Measurements from ENCODE around the gene SMC3. TPM values are rescaled to one million over a fixed set of nuclear protein-coding genes. Genes with fewer than 3 reads are reported as not detected.

The SMC3 gene
- total and polyA plus RNA-seq, 2 of the 4 experiments (the other 2 are of a cell fraction), result 15.0 to 15.2 TPM

DNA sequence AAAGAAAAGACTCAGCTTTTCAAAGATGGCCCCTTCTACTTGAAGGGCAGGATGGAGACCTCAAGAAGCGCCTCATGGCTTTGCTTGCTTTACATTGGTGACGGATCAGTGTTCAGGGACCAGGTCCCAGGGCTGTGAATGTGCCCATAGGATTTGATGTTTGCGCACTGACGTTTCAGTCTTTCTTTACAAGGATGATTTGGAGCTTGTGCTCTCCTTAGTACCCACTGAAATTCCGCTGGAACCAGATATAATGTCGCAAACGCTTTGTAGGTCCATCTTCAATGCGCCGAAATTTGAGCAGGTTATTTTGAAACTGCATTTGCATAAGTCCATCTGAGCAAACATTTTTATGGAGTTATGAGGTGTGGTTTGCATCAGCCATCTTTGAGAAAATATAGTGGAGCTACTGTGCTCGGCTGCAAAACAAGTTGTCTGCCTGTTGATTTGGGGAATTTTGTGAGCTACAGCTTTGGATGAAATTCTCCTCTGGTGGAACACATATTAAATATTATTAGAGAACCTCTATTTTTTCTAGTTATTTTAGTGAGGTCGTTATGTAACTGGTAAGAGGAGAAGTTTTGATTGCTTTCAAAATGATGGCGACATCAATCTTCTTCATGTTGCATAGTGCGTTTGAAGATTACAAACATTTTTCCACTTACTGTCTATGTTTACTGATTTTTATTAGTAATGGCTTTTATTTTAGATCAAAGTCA lies 79.1 kb downstream of the SMC3 start:
- ATAC-seq (ENCODE audit: low read depth), result no peak
- H3K27me3 ChIP-seq (ENCODE audit: control insufficient read depth, insufficient read depth, low read length), result peaks cover 47% of the 10 kb centered on the region
- no TSS peak for BruUV-seq (replicated peaks)

More for the DNA sequence above, 79.1 kb downstream of the SMC3 start:
- H2BK15ac ChIP-seq (ENCODE audit: low read depth, low read length), result no peak overlapping the region
- no peak overlapping the region for H2AK5ac ChIP-seq (ENCODE audit: low read depth, low read length)
- H3K36me3 ChIP-seq (ENCODE audit: control insufficient read depth, insufficient read depth, low read length), result no peaks in the 10 kb centered on the region
- no peak overlapping the region for H3K4ac ChIP-seq (ENCODE audit: low read depth, low read length)
- H2BK120ac ChIP-seq (ENCODE audit: low read depth, low read length), result no peak overlapping the region
- H3K79me1 ChIP-seq (ENCODE audit: low read depth in 1 of 2, low read length in 2 of 2), result no peaks in the 10 kb centered on the region
- no peaks in the 10 kb centered on the region; the same call in 1 of the 2 replicates for H3K4me1 ChIP-seq (ENCODE audit: control insufficient read depth, insufficient read depth, low read length)
- no peak overlapping the region for H3K9ac ChIP-seq (ENCODE audit: low read depth, low read length)
- no peak overlapping the region for H2BK20ac ChIP-seq (ENCODE audit: low read depth, low read length)
- WGBS, 2 experiments (ENCODE audit: extremely low coverage in 2 of 2, insufficient read length in 1 of 2), result 74% methylated on average over 5 of the region's 13 CpGs; no CpG with 5 or more reads in 1 of the 2 experiments
- no peak overlapping the region for H2AK9ac ChIP-seq (replicated peaks; ENCODE audit: low read depth, low read length, poor library complexity)
- no peaks in the 10 kb centered on the region; the same call in 1 of the 2 replicates for H4K20me1 ChIP-seq (ENCODE audit: insufficient read depth, low read length)
- H3K14ac ChIP-seq (replicated peaks; ENCODE audit: low read depth, low read length), result no peak overlapping the region
- H3K18ac ChIP-seq (ENCODE audit: low read depth, low read length), result no peak overlapping the region
- no peak overlapping the region for H3K4me3 ChIP-seq (ENCODE audit: insufficient read depth, low read depth, low read length)
- H3K27ac ChIP-seq (ENCODE audit: insufficient read depth, low read length), result no peak overlapping the region
- no peak for DNase-seq
- in situ Hi-C loops (cut with MboI; ENCODE audit: low sequenced_read_pairs), result no loop called here
- CTCF ChIA-PET, result no interaction called here
- no peaks in the 10 kb centered on the region for H3K9me1 ChIP-seq (ENCODE audit: insufficient read depth, low read length)
- no peak overlapping the region for H4K8ac ChIP-seq (ENCODE audit: low read depth in 2 of 2, low read length in 2 of 2)
- no peak overlapping the region for H3K56ac ChIP-seq (ENCODE audit: extremely low read depth, insufficient read depth, low read length)
- TF ChIP-seq MAFK (IDR thresholded peaks at IDR 0.05; ENCODE audit: low read depth, low read length), result no peak
- TF ChIP-seq RAD21 (IDR thresholded peaks at IDR 0.05; ENCODE audit: low read length), result no peak
- no peak for TF ChIP-seq SMC3 (IDR thresholded peaks at IDR 0.05; ENCODE audit: low read depth, low read length)
- TF ChIP-seq MXI1 (IDR thresholded peaks at IDR 0.05; ENCODE audit: borderline replicate concordance, low read depth, low read length), result no peak
- TF ChIP-seq, protein P1, sequence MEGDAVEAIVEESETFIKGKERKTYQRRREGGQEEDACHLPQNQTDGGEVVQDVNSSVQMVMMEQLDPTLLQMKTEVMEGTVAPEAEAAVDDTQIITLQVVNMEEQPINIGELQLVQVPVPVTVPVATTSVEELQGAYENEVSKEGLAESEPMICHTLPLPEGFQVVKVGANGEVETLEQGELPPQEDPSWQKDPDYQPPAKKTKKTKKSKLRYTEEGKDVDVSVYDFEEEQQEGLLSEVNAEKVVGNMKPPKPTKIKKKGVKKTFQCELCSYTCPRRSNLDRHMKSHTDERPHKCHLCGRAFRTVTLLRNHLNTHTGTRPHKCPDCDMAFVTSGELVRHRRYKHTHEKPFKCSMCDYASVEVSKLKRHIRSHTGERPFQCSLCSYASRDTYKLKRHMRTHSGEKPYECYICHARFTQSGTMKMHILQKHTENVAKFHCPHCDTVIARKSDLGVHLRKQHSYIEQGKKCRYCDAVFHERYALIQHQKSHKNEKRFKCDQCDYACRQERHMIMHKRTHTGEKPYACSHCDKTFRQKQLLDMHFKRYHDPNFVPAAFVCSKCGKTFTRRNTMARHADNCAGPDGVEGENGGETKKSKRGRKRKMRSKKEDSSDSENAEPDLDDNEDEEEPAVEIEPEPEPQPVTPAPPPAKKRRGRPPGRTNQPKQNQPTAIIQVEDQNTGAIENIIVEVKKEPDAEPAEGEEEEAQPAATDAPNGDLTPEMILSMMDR (conservative IDR thresholded peaks at IDR 0.05; ENCODE audit: low read depth, low read length), result no peak
- no peak for TF ChIP-seq NFE2L2 (IDR thresholded peaks at IDR 0.05; ENCODE audit: low read depth, low read length)
- no peak for TF ChIP-seq RFX5 (IDR thresholded peaks at IDR 0.05; ENCODE audit: low read depth, low read length)
- TF ChIP-seq BHLHE40 (IDR thresholded peaks at IDR 0.05; ENCODE audit: low read depth, low read length), result no peak
- TF ChIP-seq FOS (IDR thresholded peaks at IDR 0.05; ENCODE audit: low read depth, low read length), result no peak
- TF ChIP-seq RCOR1 (IDR thresholded peaks at IDR 0.05; ENCODE audit: insufficient replicate concordance, low read length), result no peak
- TF ChIP-seq, protein P2, sequence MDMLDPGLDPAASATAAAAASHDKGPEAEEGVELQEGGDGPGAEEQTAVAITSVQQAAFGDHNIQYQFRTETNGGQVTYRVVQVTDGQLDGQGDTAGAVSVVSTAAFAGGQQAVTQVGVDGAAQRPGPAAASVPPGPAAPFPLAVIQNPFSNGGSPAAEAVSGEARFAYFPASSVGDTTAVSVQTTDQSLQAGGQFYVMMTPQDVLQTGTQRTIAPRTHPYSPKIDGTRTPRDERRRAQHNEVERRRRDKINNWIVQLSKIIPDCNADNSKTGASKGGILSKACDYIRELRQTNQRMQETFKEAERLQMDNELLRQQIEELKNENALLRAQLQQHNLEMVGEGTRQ (IDR thresholded peaks at IDR 0.05; ENCODE audit: low read depth, low read length), result no peak
- TF ChIP-seq, protein P3, sequence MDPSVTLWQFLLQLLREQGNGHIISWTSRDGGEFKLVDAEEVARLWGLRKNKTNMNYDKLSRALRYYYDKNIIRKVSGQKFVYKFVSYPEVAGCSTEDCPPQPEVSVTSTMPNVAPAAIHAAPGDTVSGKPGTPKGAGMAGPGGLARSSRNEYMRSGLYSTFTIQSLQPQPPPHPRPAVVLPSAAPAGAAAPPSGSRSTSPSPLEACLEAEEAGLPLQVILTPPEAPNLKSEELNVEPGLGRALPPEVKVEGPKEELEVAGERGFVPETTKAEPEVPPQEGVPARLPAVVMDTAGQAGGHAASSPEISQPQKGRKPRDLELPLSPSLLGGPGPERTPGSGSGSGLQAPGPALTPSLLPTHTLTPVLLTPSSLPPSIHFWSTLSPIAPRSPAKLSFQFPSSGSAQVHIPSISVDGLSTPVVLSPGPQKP (IDR thresholded peaks at IDR 0.05; ENCODE audit: borderline replicate concordance, low read depth, low read length), result no peak
- no peak for TF ChIP-seq CEBPB (IDR thresholded peaks at IDR 0.05; ENCODE audit: low read depth, low read length)
- TF ChIP-seq POLR2A (IDR thresholded peaks at IDR 0.05; ENCODE audit: low read depth, low read length), result no peak
- TF ChIP-seq CHD1 (IDR thresholded peaks at IDR 0.05; ENCODE audit: low read depth, low read length), result no peak
- TF ChIP-seq MAZ (IDR thresholded peaks at IDR 0.05; ENCODE audit: borderline replicate concordance, low read depth, low read length), result no peak
- no peak overlapping the region for H3K23ac ChIP-seq (ENCODE audit: low read depth, low read length)
- H4K91ac ChIP-seq (ENCODE audit: insufficient read depth, low read depth, low read length), result no peak overlapping the region
- H3K4me2 ChIP-seq (ENCODE audit: low read depth, low read length), result no peak overlapping the region
- no peak overlapping the region for H2BK5ac ChIP-seq (ENCODE audit: low read depth, low read length, poor library complexity, severe bottlenecking)
- H2AFZ ChIP-seq (replicated peaks; ENCODE audit: low read length, poor library complexity), result no peak overlapping the region
- intact Hi-C loops (cut with micrococcal nuclease), result no loop called here
- H3K9me3 ChIP-seq (ENCODE audit: control insufficient read depth, insufficient read depth, low read length), result 0 out of 2 replicates have a peak, but pooled peaks cover 2% of the 10 kb centered on the region
- POLR2A ChIA-PET (ENCODE audit: unreplicated experiment), result no interaction called here
- dilution Hi-C loops (cut with HindIII; ENCODE audit: low sequenced_read_pairs, unreplicated experiment), result no loop called here
- no peak overlapping the region for H4K5ac ChIP-seq (ENCODE audit: low read depth, low read length)
